ENCODE results near the gene CFAP298.

Gene CFAP298

GRCh38 chr21:32599091-32599490 is 13.1 kb downstream of the CFAP298 start:
- no peak for DNase-seq (ENCODE audit: low read depth)

- peak; percentile 80 for DNase-seq (ENCODE audit: low read depth)
Observed at GRCh38 chr21:32597205-32597604, 15.0 kb downstream of the CFAP298 start.

- no peak for DNase-seq (ENCODE audit: low read depth)
Observed at GRCh38 chr21:32595431-32595830, 16.7 kb downstream of the CFAP298 start.

DNA sequence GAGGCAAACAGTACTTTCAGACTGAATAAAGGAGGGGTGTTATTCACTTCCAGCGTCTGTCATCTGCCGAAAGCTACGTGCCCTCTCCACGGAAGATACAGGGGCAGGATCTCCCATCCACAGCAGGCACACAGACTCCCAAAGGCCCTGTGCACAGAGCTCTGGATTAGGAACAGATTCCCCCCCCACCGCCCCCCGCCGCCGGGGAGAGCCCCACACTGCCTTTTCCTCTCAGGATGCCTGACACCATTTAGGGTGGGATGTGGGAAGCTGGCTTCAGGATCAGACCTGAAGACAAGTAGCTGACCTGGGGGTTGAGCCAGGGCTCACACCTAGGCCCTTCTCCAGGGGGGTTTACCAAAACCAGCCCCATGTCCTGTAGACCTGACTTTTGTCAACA is 18.5 kb downstream of the CFAP298 start:
- DNase-seq (ENCODE audit: low read depth) = no peak

- no peak for DNase-seq (ENCODE audit: low read depth)
Observed at GRCh38 chr21:32592929-32593502, 19.2 kb downstream of the CFAP298 start.

DNA sequence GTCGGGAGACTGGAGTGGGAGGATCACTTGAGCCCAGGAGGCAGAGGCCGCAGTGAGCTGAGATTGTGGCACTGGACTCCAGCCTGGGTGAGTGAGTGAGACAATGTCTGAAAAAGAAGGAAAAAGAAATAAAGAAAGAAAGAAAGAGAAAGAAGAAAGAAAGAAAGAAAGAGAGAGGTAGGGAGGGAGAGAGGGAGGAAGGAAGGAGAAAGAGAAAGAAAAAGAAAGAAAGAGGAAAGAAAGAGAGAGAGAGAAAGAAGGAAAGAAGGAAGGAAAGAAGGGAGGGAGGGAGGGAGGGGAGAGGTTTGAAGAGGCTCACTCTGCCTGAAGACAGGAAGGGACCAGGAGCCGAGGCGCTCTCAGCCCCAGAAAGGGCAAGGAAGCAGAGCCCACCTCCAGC is 22.0 kb downstream of the CFAP298 start:
- DNase-seq (ENCODE audit: low read depth) = no peak

- no peak for DNase-seq (ENCODE audit: low read depth)
Observed at GRCh38 chr21:32587651-32588050, 24.5 kb downstream of the CFAP298 start.

DNA sequence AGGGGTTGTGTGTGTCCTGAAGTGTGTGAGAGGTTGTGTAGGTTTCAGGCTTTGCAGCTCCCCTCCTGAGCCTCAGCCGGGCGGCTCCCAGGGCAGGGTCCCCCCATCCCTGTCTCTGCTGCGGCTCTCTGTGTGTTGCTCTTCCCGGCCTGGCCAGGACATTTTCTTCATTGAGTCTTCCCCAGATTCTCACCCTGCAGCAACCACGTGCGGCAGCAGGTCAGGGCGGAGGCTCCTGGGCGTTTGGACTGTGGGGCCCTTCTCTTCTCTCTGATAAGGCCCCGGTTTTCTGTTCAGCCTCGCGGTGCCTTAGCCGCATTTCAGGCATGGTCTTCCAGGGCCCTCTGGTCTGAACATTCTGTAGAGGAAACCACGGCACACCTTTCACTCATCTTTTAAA is 25.1 kb downstream of the CFAP298 start:
- DNase-seq (ENCODE audit: low read depth) = no peak

DNA sequence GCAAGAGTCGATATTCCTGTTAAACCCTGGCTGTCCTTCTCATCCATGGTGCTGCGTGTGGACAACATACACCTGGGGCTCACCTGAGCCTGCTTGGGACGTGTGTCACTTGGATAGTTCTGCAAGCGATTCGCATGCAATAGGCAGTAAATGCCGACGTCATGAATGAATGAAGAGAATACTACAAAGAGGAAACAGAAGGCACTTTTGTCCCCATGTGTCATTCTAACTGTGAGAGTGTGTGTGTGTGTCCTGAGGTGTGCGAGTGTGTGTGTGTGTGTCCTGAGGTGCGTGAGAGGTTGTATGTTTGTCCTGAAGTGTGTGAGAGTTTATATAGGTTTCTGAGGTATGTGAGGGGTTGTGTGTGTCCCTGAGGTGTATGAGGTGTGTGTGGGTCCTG is 26.2 kb downstream of the CFAP298 start:
- DNase-seq (ENCODE audit: low read depth) = no peak

GRCh38 chr21:32585042-32585710 is 27.0 kb downstream of the CFAP298 start, which contains the start of gene TCP10L:
TSS of gene TCP10L (minus strand) at chr21:32585523. CDS start at chr21:32584304, 1,219 bp downstream.
- DNase-seq (ENCODE audit: low read depth) = no peak

GRCh38 chr21:32584472-32584871 is 27.7 kb downstream of the CFAP298 start:
- no peak for DNase-seq (ENCODE audit: low read depth)

DNA sequence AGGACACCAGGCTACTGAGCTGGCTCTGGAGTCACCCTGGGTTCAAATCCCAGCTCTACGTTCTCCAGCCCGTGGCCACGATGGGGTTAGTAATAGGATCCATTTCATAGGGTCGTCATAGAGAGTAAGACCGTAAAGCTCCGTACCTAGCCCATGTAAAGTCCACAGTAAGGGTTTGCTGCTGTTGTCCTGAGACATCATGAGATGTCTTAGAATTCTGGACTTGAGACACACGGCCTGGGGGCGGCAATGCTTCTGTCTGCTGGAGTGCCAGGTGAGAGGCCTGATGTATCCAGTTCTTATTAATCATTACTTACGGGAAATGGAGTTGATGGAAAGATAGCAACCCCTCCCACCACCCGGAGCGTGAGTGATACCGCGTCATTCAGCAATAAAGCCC is 30.4 kb downstream of the CFAP298 start:
- DNase-seq (ENCODE audit: low read depth) = no peak

GRCh38 chr21:32580949-32581348 is 31.2 kb downstream of the CFAP298 start:
- DNase-seq (ENCODE audit: low read depth) = no peak

- DNase-seq (ENCODE audit: low read depth) = no peak
Observed at GRCh38 chr21:32578107-32578691, 34.0 kb downstream of the CFAP298 start.

DNA sequence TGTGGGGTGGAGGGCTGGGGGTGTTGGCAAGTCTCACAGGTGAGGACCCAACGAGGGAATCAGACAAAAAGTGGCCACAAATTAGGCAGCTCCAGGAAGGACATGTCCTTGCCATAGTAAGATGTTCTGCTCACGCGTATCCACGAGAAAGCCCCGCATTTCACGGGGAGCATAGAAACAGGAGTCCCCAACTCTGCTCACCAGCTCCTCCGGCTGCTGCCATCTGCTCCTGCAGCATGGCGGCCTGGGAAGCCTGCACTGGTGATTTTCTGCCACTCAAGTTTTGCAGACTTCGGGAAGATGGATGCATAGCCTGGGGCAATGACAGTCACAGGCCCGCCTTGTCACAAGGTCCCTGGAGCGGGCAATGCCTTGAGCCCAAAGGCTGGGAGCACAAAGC is 36.2 kb downstream of the CFAP298 start:
- DNase-seq (ENCODE audit: low read depth) = no peak

DNA sequence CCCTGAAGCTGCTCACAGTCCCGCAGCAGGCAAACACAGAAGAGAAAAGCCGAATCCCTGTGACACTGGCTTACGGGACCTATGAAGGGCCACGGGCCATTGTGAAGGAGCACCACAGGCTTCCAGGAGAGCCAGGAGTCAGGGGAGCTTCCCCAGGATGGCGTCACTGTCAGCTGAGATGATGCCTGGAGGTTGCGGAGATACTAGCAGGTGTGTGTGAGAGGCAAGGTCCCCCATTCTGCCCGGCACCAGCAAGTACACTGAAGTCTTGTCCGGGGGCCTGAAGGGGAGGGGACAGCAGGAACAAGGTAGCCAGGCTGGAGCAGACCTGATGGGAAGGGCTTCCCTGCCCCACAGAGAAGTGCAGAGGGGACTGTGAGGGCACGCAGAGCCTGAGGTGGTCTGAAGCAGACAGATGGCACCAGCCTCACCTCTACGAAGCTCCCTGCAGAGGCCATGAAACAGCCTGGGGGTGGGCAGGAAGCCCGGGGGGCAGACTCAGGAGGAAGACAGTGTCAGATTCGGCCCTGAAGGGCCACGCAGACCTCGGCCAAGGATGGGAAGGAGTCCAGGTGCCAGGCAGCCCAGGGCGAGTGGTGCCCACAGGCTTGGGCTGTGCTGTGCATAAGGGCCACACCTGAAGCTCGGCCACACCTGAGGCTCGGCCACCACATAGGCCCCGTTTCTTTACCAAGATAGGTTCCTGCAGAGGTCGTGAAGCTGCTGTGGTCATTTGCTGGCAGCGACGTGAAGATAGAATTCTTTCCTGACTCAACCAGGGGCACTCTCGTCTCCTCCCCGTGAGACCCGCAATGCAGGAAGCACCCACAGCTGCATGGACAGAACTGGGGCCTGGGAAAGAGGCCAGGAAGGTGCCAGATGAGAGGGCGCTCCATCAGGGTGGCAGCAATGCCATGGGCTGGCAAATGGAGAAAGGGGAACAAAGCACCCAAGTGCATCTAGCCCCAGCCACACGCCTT is 36.9 kb downstream of the CFAP298 start:
- DNase-seq (ENCODE audit: low read depth) = no peak

- no peak for DNase-seq (ENCODE audit: low read depth)
Observed at GRCh38 chr21:32572574-32573420, 39.4 kb downstream of the CFAP298 start.

- DNase-seq (ENCODE audit: low read depth) = no peak
Observed at GRCh38 chr21:32570456-32570855, 41.7 kb downstream of the CFAP298 start.

GRCh38 chr21:32569261-32570230 is 42.6 kb downstream of the CFAP298 start:
- DNase-seq (ENCODE audit: low read depth) = peak; percentile 27

- DNase-seq (ENCODE audit: low read depth) = no peak
Observed at GRCh38 chr21:32567626-32568025, 44.6 kb downstream of the CFAP298 start.

All from GM04503 (cell line).